GM12892 (cell line): ENCODE results near the gene CLSTN2.

ENCODE experiments used
- POLR2A ChIP-seq: IDR thresholded peaks from 2 replicates; pipeline ENCODE4 v1.6.1; 2011; ENCODE audit warnings: low read depth, low read length, control low read depth
- TAF1 ChIP-seq: IDR thresholded peaks from 2 replicates; pipeline ENCODE4 v1.6.1; 2011; ENCODE audit warnings: low read depth, mild to moderate bottlenecking, control low read depth, low read length, borderline replicate concordance

GRCh38 chr3:140552403-140552802 is 617.4 kb downstream of the CLSTN2 start:
- TF ChIP-seq POLR2A (no peak), TAF1 (no peak)
